Measurements from ENCODE around the gene CRYBA2. TPM values are rescaled to one million over a fixed set of nuclear protein-coding genes. Genes with fewer than 3 reads are reported as not detected.

Gene CRYBA2
- total and polyA plus RNA-seq, 2 of the 8 experiments (the other 6 are each of a cell fraction or from before 2014, with no cell fraction given), result not detected

DNA sequence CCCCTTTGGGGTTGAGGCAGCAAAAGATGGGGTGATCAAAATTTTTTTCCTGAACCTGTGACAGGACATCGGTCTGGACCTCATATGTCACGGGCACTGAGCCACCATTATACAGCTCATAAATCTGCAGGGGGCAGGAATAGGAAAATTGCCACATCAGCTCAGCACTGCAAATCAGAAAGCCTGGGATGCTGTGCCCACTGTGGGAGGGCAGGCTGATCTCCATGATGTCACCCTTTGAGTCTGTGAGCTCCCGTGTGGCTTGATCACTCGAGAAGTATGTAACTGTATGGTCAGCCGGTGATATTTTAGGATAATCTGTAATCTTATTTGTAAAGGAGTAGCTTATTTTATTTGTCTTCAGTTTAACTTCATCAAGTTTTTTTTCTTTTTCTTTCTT is 17.7 kb upstream of the CRYBA2 start:
- H3K4me1 ChIP-seq (replicated peaks in 1 of 4; ENCODE audit: control insufficient read depth in 3 of 4, insufficient read depth in 4 of 4, low read length in 3 of 4), result no peaks in the 10 kb centered on the region
- H4K91ac ChIP-seq (replicated peaks; ENCODE audit: insufficient read length, low read length), result no peak overlapping the region
- H4K20me1 ChIP-seq (replicated peaks in 1 of 2; ENCODE audit: control insufficient read depth in 1 of 2, insufficient read depth in 2 of 2, low read length in 2 of 2), result no peaks in the 10 kb centered on the region
- no peak overlapping the region for H4K5ac ChIP-seq (ENCODE audit: insufficient read length, low read depth, low read length)
- no peak overlapping the region for H2AFZ ChIP-seq (ENCODE audit: low read length)
- no peak overlapping the region for H3K14ac ChIP-seq (ENCODE audit: insufficient read length)
- no peak overlapping the region for H3K18ac ChIP-seq (ENCODE audit: extremely low read depth, low read length)
- no peak overlapping the region for H2BK120ac ChIP-seq (replicated peaks; ENCODE audit: low read depth, low read length)
- FAIRE-seq, result no peak
- TF ChIP-seq HDAC2 (IDR thresholded peaks at IDR 0.05; ENCODE audit: borderline replicate concordance in 1 of 2, low read depth in 2 of 2, low read length in 2 of 2) (no peak), KDM5A (IDR thresholded peaks at IDR 0.05; ENCODE audit: low read length) (no peak), BACH1 (IDR thresholded peaks at IDR 0.05; ENCODE audit: low read length) (no peak), CHD1 (IDR thresholded peaks at IDR 0.05; ENCODE audit: low read depth, low read length) (no peak), EZH2 (IDR thresholded peaks at IDR 0.05; ENCODE audit: low read depth, low read length, severe bottlenecking) (no peak), EGR1 (IDR thresholded peaks at IDR 0.05; ENCODE audit: borderline replicate concordance, low read depth, low read length) (no peak), TAF7 (optimal IDR thresholded peaks at IDR 0.05; ENCODE audit: borderline replicate concordance, low read depth, low read length) (no peak), KDM1A (IDR thresholded peaks at IDR 0.05; ENCODE audit: borderline replicate concordance, low read length) (no peak), RNF2 (IDR thresholded peaks at IDR 0.05; ENCODE audit: borderline replicate concordance, low read depth, low read length, missing control alignments, poor library complexity, severe bottlenecking) (no peak), JUN (IDR thresholded peaks at IDR 0.05; ENCODE audit: low read depth, low read length) (no peak)
- TF ChIP-seq, protein P1, sequence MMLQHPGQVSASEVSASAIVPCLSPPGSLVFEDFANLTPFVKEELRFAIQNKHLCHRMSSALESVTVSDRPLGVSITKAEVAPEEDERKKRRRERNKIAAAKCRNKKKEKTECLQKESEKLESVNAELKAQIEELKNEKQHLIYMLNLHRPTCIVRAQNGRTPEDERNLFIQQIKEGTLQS (IDR thresholded peaks at IDR 0.05; ENCODE audit: insufficient read depth, low read depth, low read length), result no peak
- TF ChIP-seq, protein P2, sequence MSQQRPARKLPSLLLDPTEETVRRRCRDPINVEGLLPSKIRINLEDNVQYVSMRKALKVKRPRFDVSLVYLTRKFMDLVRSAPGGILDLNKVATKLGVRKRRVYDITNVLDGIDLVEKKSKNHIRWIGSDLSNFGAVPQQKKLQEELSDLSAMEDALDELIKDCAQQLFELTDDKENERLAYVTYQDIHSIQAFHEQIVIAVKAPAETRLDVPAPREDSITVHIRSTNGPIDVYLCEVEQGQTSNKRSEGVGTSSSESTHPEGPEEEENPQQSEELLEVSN (IDR thresholded peaks at IDR 0.05), result no peak
- peaks cover 1 to 14% (median 5%) of the 10 kb centered on the region in 4 experiments; a peak in 6 of 7 replicates for H3K27me3 ChIP-seq (replicated peaks in 1 of 4; ENCODE audit: control insufficient read depth in 3 of 4, extremely low read depth in 1 of 4, insufficient read depth in 3 of 4, low read length in 3 of 4)
- H3K27ac ChIP-seq (ENCODE audit: low read depth, low read length), result no peak overlapping the region
- no peak for DNase-seq (ENCODE audit: low read depth in 1 of 2, low spot score in 2 of 2)
- 80% methylated on average over 5 of the region's 5 CpGs; no CpG with 5 or more reads in 1 of the 2 experiments for WGBS, 2 experiments (ENCODE audit: extremely low coverage in 1 of 2, insufficient coverage in 1 of 2, insufficient read length in 1 of 2, insufficient replicate concordance in 2 of 2, low coverage in 1 of 2, low lambda C conversion rate in 2 of 2, missing lambda C conversion rate in 1 of 2)
- H4K8ac ChIP-seq (ENCODE audit: extremely low read depth, insufficient read depth, low read length), result no peak overlapping the region
- no peaks in the 10 kb centered on the region for H3K23me2 ChIP-seq (ENCODE audit: low read depth, low read length)
- H3K23ac ChIP-seq (ENCODE audit: insufficient read length), result no peak overlapping the region
- no peaks in the 10 kb centered on the region for H3K79me1 ChIP-seq (ENCODE audit: low read depth, low read length)
- H2BK15ac ChIP-seq (ENCODE audit: low read length), result no peak overlapping the region
- H2BK12ac ChIP-seq (ENCODE audit: low read depth, low read length), result no peak overlapping the region
- H3K9ac ChIP-seq (replicated peaks in 1 of 4; ENCODE audit: extremely low read depth in 1 of 4, low read depth in 3 of 4, low read length in 3 of 4), result no peak overlapping the region
- no peak overlapping the region for H2BK5ac ChIP-seq (ENCODE audit: low read depth, low read length)
- H2BK20ac ChIP-seq (ENCODE audit: low read length), result no peak overlapping the region
- no peak overlapping the region for H2AK5ac ChIP-seq (ENCODE audit: low read depth, low read length)
- H3K36me3 ChIP-seq (ENCODE audit: control insufficient read depth in 2 of 4, insufficient read depth in 4 of 4, low read length in 3 of 4), result no peaks in the 10 kb centered on the region
- no peak overlapping the region for H3K4ac ChIP-seq (replicated peaks; ENCODE audit: insufficient read length, low read depth, low read length)
- H3K4me3 ChIP-seq (ENCODE audit: extremely low read depth in 1 of 4, insufficient read depth in 2 of 4, low read depth in 3 of 4, low read length in 4 of 4), result no peak overlapping the region
- no peak overlapping the region for H3K4me2 ChIP-seq (ENCODE audit: insufficient read depth in 1 of 2, low read depth in 2 of 2, low read length in 2 of 2)
- no peak overlapping the region for H3K56ac ChIP-seq (replicated peaks; ENCODE audit: insufficient read length, low read depth, low read length)
- H3K9me3 ChIP-seq (ENCODE audit: insufficient read depth in 2 of 2, low read depth in 1 of 2, low read length in 1 of 2), result no peaks in the 10 kb centered on the region
- CTCF ChIA-PET (ENCODE audit: partially characterized antibody), result interaction anchor here (0.9 to 14.7 kb wide), 26 partner anchors 9 to 382 kb away, joined by 3 to 154 read pairs (median 4); partner anchors contain the start of genes CFAP65, CRYBA2 and IHH
- POLR2A ChIA-PET (ENCODE audit: partially characterized antibody), result interaction anchor here (1.6 kb wide), 1 partner anchor 14 kb away, joined by 5 read pairs; no protein-coding TSS in a partner anchor
- H3K79me2 ChIP-seq (ENCODE audit: control insufficient read depth in 1 of 2, insufficient read depth in 2 of 2, low read length in 2 of 2), result no peaks in the 10 kb centered on the region
